HG03159 (cell line): ENCODE measurements around the gene SNAP91.
"Not testable (repeated sequence)": the region's sequence is repeated elsewhere in the genome, so short reads cannot be mapped to it uniquely, and the experiment has no call there.

Experiments
- ATAC-seq: cut with Tn5 transposase; IDR thresholded peaks from one replicate; pipeline ENCODE4 v1.9.1; 2021; ENCODE audit warnings: mild to moderate bottlenecking, moderate library complexity; ENCODE audit not compliant: unreplicated experiment

The SNAP91 gene

DNA sequence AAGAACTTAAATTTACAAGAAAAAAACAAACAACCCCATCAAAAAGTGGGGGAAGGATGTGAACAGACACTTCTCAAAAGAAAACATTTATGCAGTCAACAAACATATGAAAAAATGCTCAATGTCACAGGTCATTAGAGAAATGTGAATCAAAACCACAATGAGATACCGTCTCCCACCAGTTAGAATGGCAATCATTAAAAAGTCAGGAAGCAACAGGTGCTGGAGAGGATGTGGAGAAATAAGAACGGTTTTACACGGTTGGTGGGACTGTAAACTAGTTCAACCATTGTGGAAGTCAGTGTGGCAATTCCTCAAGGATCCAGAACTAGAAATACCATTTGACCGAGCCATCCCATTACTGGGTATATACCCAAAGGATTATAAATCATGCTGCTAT, 157.2 kb downstream of the SNAP91 start:
- ATAC-seq, result not testable (repeated sequence)

DNA sequence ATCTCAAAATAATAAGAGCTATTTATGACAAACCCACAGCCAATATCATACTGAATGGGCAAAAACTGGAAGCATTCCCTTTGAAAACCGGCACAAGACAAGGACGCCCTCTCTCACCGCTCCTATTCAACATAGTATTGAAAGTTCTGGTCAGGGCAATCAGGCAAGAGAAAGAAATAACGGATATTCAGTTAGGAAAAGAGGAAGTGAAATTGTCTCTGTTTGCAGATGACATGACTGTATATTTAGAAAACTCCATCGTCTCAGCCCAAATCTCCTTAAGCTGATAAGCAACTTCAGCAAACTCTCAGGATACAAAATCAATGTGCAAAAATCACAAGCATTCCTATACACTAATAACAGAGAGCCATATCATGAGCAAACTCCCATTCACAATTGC, 158.4 kb downstream of the SNAP91 start:
- not testable (repeated sequence) for ATAC-seq

DNA sequence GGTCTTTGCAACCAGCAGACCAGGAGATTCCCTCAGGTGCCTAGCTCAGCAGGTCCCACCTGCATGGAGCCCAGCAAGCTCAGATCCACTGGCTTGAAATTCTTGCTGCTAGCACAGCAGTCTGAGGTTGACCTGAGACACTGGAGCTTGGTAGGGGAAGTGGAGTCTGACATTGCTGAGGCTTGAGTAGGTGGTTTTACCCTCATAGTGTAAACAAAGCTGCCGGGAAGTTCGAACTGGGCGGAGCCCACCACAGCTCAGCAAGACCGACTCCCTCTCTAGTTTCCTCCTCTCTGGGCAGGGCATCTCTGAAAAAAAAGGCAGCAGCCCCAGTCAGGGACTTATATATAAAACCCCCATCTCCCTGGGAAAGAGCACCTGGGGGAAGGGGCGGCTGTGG, 162.3 kb downstream of the SNAP91 start:
- ATAC-seq, result no peak

DNA sequence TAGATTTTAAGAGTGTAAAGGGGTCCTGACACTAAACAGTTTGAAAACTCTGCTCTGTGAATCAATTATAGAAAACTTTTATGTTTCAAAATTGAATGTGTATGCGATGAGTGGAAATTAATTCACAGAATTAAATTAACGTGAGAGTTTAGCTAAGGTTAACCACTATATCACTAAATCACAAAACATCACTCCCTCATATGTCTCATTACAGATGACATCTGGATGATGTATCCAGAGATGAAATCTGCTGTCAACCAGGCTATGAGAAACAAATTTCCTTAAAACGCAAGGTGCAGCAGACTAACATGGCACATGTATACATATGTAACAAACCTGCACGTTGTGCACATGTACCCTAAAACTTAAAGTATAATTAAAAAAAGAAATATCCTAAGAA, 169.2 kb downstream of the SNAP91 start:
- ATAC-seq, result no peak

DNA sequence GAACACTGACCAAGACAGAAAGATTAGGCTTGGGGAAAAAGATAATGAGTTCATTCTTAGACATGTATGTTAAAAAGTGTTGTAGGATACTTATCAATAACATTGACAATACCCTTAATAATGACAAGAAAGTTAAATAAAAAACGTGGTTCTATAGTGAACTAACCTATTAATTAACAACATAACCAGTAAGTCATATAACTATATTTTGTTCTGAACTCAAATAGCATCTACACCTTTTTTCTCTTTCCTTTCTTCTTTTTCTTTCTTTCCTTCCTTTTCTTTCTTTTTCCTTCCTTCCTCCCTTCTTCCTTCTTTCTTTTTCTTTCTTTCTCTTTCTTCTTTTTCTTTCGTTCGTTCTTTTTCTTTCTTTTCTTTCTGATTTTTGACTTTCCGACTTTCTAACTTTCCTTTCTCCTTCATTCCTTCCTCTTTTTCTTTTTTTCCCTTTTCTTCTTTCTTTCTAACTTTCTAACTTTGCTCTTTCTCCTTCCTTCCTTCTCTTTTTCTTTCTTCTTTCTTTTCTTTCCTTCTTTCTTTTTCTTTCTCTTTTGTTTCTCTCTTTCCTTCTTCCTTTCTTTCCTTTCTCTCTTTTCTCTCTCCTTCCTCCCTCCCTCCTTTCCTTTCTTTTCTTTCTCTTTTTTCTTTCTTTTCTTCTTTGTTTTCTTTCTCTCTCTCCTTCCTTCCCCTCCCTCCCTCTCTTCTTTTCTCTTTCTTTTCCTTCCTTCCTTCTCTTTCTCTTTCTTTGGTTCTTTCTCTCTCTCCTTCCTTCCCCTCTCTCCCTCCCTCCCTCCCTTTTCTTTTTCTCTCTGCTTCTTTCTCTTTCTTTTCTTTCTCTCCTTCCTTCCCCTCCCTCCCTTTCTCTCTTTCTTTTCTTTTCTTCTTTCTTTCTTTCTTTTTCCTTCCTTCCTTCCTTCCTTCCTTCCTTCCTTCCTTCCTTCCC, 172.0 kb downstream of the SNAP91 start:
- ATAC-seq, result no peak

DNA sequence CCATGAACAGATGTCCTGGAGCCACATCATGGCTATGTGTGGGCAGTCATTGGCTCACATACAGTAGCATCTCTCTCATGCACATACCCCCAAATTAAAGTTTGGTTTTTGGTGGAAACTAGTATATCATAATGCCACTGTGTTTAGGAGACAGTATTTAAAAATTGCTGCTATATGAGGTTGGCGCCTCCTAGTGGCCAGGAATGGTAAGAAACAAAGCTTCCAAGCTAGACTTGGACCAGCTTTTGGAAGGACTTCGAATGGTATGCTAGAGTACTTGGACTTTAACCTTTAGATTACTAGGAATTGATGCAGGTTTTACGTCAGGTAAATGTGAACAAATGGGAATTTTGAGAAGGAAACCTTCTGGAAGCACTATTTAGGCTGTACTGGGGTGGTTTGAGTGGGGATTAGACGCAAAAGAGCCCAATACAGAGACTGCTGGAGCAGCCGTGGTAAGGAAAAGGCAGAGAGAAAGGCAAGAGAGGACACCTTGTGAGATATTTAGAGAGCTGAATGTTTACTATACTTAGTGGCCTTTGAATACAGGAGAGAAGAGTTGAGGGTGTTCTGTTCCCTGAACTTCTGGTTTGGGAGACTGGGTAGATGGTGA, 172.8 kb downstream of the SNAP91 start:
- ATAC-seq, result peak; percentile 96

DNA sequence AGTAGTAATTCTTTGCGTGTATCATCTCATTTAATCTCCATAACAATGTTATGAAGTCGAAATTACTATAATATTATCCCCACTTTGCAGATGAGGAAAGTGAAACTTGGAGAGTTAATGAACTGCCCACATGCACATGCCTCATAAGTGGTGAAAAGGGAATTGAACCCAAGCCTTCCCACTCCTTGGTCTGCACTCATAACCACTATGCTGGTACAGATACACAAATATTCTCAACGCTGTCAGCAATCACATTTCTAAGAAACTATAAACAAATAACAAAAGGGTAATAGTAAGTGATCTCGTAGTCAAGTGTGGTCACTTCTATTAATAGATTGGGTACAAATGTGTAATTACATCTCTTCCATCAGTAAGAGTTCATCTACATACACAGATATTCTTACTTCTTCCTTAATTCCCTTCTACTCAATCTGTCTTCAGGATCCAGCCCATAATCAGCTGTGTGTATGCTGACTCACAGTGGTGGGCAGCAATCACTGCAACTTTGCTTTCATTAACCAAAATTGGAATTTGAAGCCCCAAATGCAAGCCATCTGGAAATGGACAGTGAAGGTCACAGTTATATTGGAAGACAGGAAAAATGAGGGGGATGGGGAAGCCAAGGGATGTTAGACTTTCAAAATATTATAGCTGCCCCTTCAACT, 190.0 kb downstream of the SNAP91 start:
- no peak for ATAC-seq

DNA sequence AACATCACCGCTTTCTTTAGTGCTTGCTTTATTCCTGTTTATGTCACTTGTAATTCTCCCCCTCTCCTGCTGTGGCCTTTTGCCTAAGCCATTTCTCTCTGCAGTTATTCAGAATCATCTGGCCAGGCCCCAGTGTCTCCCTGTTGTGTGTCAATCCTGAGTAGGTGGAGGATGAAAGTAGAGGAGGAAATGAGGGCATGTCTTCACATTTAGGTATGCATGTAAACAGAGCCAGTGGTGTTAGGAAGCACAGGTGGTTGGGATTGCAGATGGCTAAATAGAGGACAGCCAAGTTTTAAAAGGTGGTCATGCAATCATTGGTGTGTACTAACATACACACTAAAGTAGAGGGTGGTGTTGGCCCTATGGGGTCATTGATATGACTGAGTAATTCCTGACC, 191.4 kb downstream of the SNAP91 start:
- no peak for ATAC-seq

DNA sequence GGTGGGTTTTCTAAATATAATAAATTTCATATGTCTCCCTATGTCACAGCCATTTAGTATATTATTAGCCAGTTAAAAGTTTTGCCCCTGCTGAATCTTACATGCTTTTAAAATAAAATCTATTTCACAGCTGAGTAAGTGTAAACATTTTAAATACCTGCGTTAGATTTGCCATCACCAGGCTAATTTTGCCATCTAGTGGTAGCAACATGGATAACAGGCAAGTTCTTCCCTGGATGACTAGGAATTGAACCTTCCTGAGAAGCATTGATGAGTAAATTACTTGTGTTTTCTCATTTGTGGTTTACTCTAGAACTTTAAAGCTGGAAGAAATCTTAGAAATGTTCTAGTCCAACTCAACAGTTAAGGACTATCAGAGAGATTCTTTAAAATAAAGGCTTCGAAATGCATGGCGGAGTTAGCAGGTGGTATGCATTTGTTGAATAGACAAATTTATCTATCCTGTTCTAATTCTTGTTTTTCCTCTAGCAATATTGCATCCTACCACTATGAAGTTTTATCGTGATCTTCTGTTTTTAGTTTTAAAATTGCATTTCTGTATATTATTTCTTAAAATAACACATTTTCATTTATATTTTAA, 193.9 kb downstream of the SNAP91 start:
- peak; percentile 77 for ATAC-seq

DNA sequence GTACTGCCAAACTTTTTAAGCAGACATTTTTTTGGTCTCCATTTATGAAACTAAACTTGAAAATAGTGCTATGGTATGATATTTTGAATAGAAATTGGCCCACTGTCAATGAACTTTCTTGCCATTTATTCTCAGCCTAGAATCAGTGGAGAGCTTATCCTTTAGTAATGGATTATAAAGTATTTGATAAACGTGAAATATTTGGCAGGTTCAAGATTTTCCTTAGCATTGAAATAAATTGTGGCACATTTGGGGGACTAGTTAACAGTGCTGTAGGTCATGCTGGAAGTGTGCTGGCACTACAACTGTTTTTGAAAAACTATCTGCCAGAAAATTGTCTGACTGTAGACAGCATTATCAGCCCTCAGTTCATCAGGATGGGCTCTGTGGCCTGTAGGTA, 194.4 kb downstream of the SNAP91 start:
- peak; percentile 9 for ATAC-seq

DNA sequence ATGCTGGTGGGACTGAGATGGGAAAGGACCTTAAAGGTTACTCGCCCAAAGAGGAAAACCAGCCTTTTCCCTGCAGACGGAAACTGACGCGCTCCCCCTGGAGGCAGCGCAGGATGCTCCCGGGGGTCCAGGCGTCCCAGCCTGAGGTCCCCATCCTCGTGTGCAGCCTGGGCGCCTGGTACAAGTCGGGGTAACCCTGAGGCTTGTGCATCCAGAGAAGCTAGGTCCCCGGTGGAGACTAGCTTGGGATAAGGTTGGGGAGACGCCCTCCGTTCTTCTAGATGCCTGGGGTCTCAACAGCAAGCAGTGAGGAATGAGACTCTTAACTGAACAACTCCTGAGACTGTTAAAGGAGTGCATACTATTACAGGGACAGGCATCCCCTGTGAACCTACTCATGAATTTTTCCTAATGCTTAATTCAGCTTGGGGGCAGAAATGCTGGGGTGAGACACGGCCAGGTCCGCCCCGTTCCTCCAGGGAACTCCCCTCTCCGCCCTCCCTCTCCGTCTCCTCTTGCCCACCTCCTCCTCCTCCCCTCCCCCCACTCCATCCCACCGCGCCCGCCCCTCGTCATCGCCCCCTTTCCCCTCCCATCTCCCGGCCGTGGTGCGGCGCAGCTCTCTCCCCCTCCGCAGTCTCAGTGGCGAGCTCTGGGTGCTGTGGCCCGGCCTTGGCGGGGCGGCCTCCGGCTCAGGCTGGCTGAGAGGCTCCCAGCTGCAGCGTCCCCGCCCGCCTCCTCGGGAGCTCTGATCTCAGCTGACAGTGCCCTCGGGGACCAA, 196.8 kb downstream of the SNAP91 start, which contains the start of gene PRSS35:
TSS of gene PRSS35 (plus strand) at position 634 of the 781 bp plus-strand sequence. CDS start 10,908 bp downstream, outside the sequence.
- no peak for ATAC-seq

DNA sequence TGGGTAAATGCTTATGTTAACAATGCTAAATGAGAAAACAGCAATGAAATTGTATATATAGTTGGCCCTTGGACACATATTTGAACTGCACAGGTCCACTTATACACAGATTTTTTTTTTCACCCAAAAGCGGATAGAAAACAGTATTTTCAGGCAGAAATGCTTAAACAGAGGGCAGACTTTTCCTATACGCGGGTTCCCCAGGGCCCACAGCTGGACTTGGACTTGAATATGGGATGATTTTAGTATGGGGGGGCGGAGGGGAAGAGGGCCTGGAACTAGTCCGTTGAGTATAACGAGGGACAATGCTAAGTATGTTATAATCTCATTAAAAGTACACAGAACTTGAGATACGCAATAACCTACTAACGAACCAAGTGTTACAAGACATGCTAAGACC, 197.6 kb downstream of the SNAP91 start:
- ATAC-seq, result no peak

DNA sequence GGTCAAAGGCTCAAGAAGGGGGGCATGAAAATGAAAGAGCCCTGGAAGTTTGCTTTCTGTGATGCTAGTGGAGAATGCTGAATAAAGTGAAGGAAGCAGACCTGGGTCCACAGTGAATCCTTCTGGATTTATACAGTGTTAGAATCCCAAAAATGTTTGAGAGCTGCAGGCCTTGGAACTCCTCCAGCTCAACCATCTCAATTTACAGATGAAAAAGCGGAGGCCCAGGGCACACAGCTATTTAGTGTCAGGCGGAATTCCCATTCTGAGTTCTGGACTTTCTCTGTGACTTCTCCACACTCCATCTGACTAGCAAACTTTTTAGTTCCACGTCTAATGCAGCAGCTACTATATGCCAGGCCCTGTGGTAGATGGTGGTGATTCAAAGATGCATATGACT, 198.1 kb downstream of the SNAP91 start:
- no peak for ATAC-seq

DNA sequence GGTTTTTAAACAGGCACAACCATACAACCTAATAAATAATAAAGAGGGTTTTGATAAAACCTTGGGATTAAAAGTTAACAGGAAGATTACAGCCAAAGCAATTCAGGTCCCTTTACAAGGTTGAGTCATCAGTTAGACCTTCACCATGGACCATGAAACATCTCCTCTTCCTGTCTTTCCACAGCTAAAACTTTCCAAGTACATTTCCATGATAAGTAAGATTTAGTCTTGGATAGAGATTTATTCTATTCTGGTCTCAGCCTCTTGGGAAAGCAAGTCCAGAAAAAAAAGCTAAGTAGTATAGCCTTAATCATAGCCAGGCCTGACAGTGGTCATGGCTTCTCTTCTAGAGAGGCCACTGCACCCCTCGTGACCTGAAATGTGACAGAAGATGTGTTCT, 199.5 kb downstream of the SNAP91 start:
- ATAC-seq, result no peak

DNA sequence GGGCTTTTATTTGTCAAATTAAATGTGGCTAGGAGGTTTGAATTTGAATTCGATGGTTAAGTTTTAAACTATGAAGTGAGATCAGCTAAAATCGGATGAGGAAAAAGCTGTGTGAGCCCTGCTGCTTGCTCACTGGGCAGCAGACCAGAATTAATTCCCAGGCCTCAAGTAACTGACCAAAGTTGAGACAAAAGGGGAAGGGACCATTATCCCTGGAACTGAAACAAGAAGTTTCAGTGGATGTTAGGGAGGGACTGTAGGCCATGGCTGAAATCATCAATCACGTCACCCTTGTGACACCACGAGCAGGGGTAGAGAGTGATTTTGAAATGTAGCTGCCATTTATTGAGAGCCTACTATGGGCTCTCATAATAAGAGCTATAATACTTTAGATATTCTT, 203.5 kb downstream of the SNAP91 start:
- no peak for ATAC-seq
